A673 (cell line): Measurements from ENCODE around the gene CALR3. TPM values are rescaled to one million over a fixed set of nuclear protein-coding genes. Genes with fewer than 3 reads are reported as not detected.
"Not testable (repeated sequence)": the region's sequence is repeated elsewhere in the genome, so short reads cannot be mapped to it uniquely, and the experiment has no call there.

Experiments
- BruUV-seq: library from RNA; stranded (reverse); fragments of 400-500 nt; replicated peaks from 2 replicates; lab custom pipeline; 2021; lab: Mats Ljungman, UMichigan
- CTCF ChIA-PET: fragments of 300-600 bp; sonication (Branson Sonifier 250); formaldehyde crosslinking; loops from one replicate; lab custom pipeline; 2022; ENCODE audit warnings: antibody characterized with exemption; lab: Charles Lee
- POLR2A ChIA-PET: fragments of 300-600 bp; sonication (Branson Sonifier 250); formaldehyde crosslinking; loops from one replicate; lab custom pipeline; 2022; ENCODE audit warnings: antibody characterized with exemption; ENCODE audit not compliant: low non-redundant PET; lab: Charles Lee
- DNase-seq: peaks from one replicate; pipeline ENCODE4 v3.0.0-alpha.2; 2015; ENCODE audit warnings: low spot score
- H3K27ac ChIP-seq: fragments of 200-600 bp; sonication (generic); 2 replicates; pipeline ENCODE4 v1.5.1; 2016; ENCODE audit warnings: mixed run types, low read depth, mild to moderate bottlenecking, mixed read lengths, antibody characterized with exemption, low read length; ENCODE audit not compliant: poor library complexity, severe bottlenecking
- H3K27me3 ChIP-seq: fragments of 200-600 bp; sonication (generic); replicated peaks from 2 replicates; pipeline ENCODE4 v1.6.1; 2017; ENCODE audit warnings: mixed run types, low read depth, mild to moderate bottlenecking, mixed read lengths, antibody characterized with exemption, low read length; ENCODE audit not compliant: insufficient read depth, poor library complexity
- H3K36me3 ChIP-seq: fragments of 200-600 bp; sonication (generic); 2 replicates; pipeline ENCODE4 v1.6.1; 2016; ENCODE audit warnings: mixed run types, mild to moderate bottlenecking, mixed read lengths, antibody characterized with exemption, low read length; ENCODE audit not compliant: insufficient read depth, poor library complexity, severe bottlenecking
- H3K4me1 ChIP-seq: fragments of 200-600 bp; sonication (generic); 2 replicates; pipeline ENCODE4 v1.6.1; 2017; ENCODE audit warnings: mixed run types, mild to moderate bottlenecking, mixed read lengths, antibody characterized with exemption, low read length; ENCODE audit not compliant: insufficient read depth, poor library complexity, severe bottlenecking
- H3K4me3 ChIP-seq: fragments of 200-600 bp; sonication (generic); 2 replicates; pipeline ENCODE4 v1.5.1; 2016; ENCODE audit warnings: low read depth, mixed run types, mild to moderate bottlenecking, mixed read lengths, low read length; ENCODE audit not compliant: poor library complexity, severe bottlenecking
- H3K9me3 ChIP-seq: fragments of 200-600 bp; sonication (generic); 2 replicates; pipeline ENCODE4 v1.6.1; 2016; ENCODE audit warnings: mixed run types, low read depth, mild to moderate bottlenecking, mixed read lengths, antibody characterized with exemption, low read length; ENCODE audit not compliant: poor library complexity, severe bottlenecking
- CTCF ChIP-seq: fragments of 300-800, 200-600 bp; sonication (generic); conservative IDR thresholded peaks from 2 replicates; pipeline ENCODE4 v1.5.1; 2017; ENCODE audit warnings: low read depth, mild to moderate bottlenecking, antibody characterized with exemption, low read length, moderate library complexity, mixed read lengths
- EZH2 ChIP-seq: fragments of 200-600 bp; sonication (generic); IDR thresholded peaks from 2 replicates; pipeline ENCODE4 v1.6.1; 2017; ENCODE audit warnings: borderline replicate concordance, low read depth, mild to moderate bottlenecking, mixed read lengths, antibody characterized with exemption, low read length; ENCODE audit not compliant: poor library complexity, severe bottlenecking
- intact Hi-C: fragments of 100-400 bp; cut with micrococcal nuclease; formaldehyde crosslinking; loops from one replicate; pipeline ENCODE4 v1.10.0; 2022; ENCODE audit not compliant: unreplicated experiment
- total RNA-seq: library from RNA; stranded (reverse); gene quantifications from 2 replicates; pipeline ENCODE4 v1.2.3, GENCODE V29; 2021

Gene CALR3
- total RNA-seq, 1 experiment from 2014 or later = not detected

- DNase-seq = no peak
- H3K27me3 ChIP-seq = no peaks in the 10 kb centered on the region
- H3K27ac ChIP-seq = no peak overlapping the region
- intact Hi-C loops = no loop called here
- ChIA-PET CTCF (no interaction called here), POLR2A (no interaction called here)
- H3K4me1 ChIP-seq = no peaks in the 10 kb centered on the region
- no TSS peak for BruUV-seq
- H3K9me3 ChIP-seq = no peaks in the 10 kb centered on the region
- peaks cover 13% of the 10 kb centered on the region for H3K36me3 ChIP-seq
- TF ChIP-seq CTCF = no peak
- TF ChIP-seq EZH2 = no peak
- H3K4me3 ChIP-seq = no peak overlapping the region
These were observed 12.6 kb upstream of the CALR3 start for GRCh38 chr19:16508546-16508945.

DNA sequence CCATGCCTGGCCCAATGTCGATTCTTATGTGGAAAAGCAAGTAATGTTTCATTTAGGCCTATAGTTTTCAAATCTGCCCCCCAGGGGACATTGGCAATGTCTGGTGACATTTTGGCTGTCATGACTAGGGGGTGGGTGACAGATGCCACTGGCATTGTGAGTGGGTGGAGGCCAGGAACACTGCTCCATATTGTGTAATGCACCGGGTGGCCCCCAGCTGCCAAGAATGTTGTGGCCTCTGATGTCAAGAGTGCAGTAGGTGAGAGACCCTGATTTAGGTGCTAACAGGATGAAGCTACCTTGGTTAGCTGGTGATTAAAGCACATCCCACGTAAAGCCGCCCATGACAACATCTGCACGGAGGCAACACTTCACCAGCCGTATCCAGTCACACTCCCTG, 11.0 kb upstream of the CALR3 start:
- TF ChIP-seq CTCF (no peak), EZH2 (no peak)
- no peak overlapping the region for H3K4me3 ChIP-seq
- DNase-seq = no peak
- H3K4me1 ChIP-seq = no peaks in the 10 kb centered on the region
- ChIA-PET CTCF (no interaction called here), POLR2A (no interaction called here)
- no peaks in the 10 kb centered on the region for H3K9me3 ChIP-seq
- intact Hi-C loops = no loop called here
- no TSS peak for BruUV-seq
- peaks cover 10% of the 10 kb centered on the region for H3K36me3 ChIP-seq
- no peaks in the 10 kb centered on the region for H3K27me3 ChIP-seq
- no peak overlapping the region for H3K27ac ChIP-seq

DNA sequence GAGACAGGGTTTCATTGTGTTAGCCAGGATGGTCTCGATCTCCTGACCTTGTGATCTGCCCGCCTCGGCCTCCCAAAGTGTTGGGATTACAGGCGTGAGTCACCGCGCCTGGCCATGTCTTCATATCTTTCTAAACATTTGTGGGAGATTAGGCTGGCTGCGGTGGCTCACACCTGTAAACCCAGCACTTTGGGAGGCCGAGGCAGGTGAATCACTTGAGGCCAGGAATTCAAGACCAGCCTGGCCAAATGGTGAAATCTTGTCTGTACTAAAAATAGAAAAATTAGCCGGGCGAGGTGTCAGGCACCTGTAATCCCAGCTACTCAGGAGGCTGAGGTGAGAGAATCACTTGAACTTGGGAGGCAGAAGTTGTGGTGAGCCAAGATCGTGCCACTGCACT, 10.2 kb upstream of the CALR3 start:
- peaks cover 11% of the 10 kb centered on the region for H3K36me3 ChIP-seq
- intact Hi-C loops, CTCF ChIA-PET, H3K27me3 ChIP-seq, H3K4me1 ChIP-seq, DNase-seq, POLR2A ChIA-PET, H3K9me3 ChIP-seq, BruUV-seq, H3K4me3 ChIP-seq, H3K27ac ChIP-seq: not testable (repeated sequence)

DNA sequence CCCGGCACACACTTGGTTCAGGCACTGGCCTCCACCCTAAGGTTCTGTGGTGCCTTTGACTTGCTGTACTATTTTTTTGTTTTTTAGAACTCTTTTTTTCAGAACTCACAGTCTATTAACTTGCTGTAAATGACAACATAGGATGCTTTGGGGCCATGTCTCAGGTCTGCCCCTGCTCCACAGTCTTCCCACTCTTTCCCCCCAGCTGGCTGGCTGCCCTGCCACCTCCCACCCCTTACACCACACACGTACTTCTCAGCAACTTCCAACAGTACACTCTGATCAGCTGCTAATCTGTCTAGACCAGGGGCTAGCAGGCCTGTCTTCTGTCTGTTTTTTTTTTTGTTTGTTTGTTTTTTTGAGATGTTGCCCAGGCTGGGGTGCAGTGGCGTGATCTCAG, 8.3 kb upstream of the CALR3 start:
- intact Hi-C loops = no loop called here
- no peak for TF ChIP-seq EZH2
- no peak overlapping the region for H3K4me3 ChIP-seq
- H3K27me3 ChIP-seq = no peaks in the 10 kb centered on the region
- no peak for DNase-seq
- BruUV-seq = no TSS peak
- ChIA-PET CTCF (no interaction called here), POLR2A (no interaction called here)
- H3K4me1 ChIP-seq = no peaks in the 10 kb centered on the region
- peaks cover 10% of the 10 kb centered on the region for H3K36me3 ChIP-seq
- no peak overlapping the region for H3K27ac ChIP-seq
- no peaks in the 10 kb centered on the region for H3K9me3 ChIP-seq
